GOT3 (cell line): Measurements from ENCODE around the gene KIF12.

ENCODE experiments used
- DNase-seq: peaks from one replicate; lab custom pipeline; 2025; ENCODE audit warnings: mixed read lengths; lab: John Stamatoyannopoulos, UW

KIF12 gene

GRCh38 chr9:114065304-114065703 is 33.8 kb downstream of the KIF12 start:
- DNase-seq, result no peak

GRCh38 chr9:114061830-114062474 is 37.1 kb downstream of the KIF12 start:
- DNase-seq, result no peak

- no peak for DNase-seq
Observed at GRCh38 chr9:114061292-114061691, 37.8 kb downstream of the KIF12 start.

GRCh38 chr9:114060711-114061110 is 38.4 kb downstream of the KIF12 start:
- no peak for DNase-seq

GRCh38 chr9:114060070-114060469 is 39.0 kb downstream of the KIF12 start:
- DNase-seq, result no peak

- no peak for DNase-seq
Observed at GRCh38 chr9:114059047-114059803, 39.9 kb downstream of the KIF12 start.

- DNase-seq, result no peak
Observed at GRCh38 chr9:114058688-114059046, 40.4 kb downstream of the KIF12 start.

GRCh38 chr9:114057161-114057885 is 41.8 kb downstream of the KIF12 start:
- DNase-seq, result no peak

- DNase-seq, result no peak
Observed at GRCh38 chr9:114056527-114056926, 42.6 kb downstream of the KIF12 start.

GRCh38 chr9:114055894-114056293 is 43.2 kb downstream of the KIF12 start:
- no peak for DNase-seq

GRCh38 chr9:114055061-114055460 is 44.0 kb downstream of the KIF12 start:
- DNase-seq, result no peak

GRCh38 chr9:114054191-114054690 is 44.9 kb downstream of the KIF12 start:
- DNase-seq, result no peak

GRCh38 chr9:114053246-114054005 is 45.7 kb downstream of the KIF12 start:
- DNase-seq, result no peak

GRCh38 chr9:114051706-114052105 is 47.4 kb downstream of the KIF12 start:
- no peak for DNase-seq

GRCh38 chr9:114051281-114051680 is 47.8 kb downstream of the KIF12 start:
- DNase-seq, result no peak

GRCh38 chr9:114050646-114051045 is 48.4 kb downstream of the KIF12 start:
- no peak for DNase-seq

GRCh38 chr9:114050226-114050568 is 48.9 kb downstream of the KIF12 start:
- DNase-seq, result no peak

- DNase-seq, result no peak
Observed at GRCh38 chr9:114049441-114050225, 49.5 kb downstream of the KIF12 start.

GRCh38 chr9:114048533-114049415 is 50.3 kb downstream of the KIF12 start:
- no peak for DNase-seq

- DNase-seq, result no peak
Observed at GRCh38 chr9:114047717-114048116, 51.4 kb downstream of the KIF12 start.
